GM23338 (cell line): Measurements from ENCODE around the gene DLGAP4.

Experiments
- CREB1 ChIP-seq: fragments of 250-450 bp; sonication (Bioruptor Pico); IDR thresholded peaks from 2 replicates; pipeline ENCODE4 v1.5.0; 2020; ENCODE audit warnings: low read depth, mild to moderate bottlenecking, moderate library complexity
- CTCF ChIP-seq, 2 experiments: fragments of 200-600 bp in 1 of 2; sonication (generic) in 1 of 2; conservative IDR thresholded peaks; 2 replicates each; pipeline versions ENCODE4 v1.5.1 to v1.6.1; 2016 to 2017; ENCODE audit warnings: antibody characterized with exemption in 2 of 2, low read depth in 2 of 2, mild to moderate bottlenecking in 2 of 2, moderate library complexity in 1 of 2
- ETS1 ChIP-seq: IDR thresholded peaks from 2 replicates; pipeline ENCODE4 v1.6.1; 2016; ENCODE audit warnings: antibody characterized with exemption
- EZH2 ChIP-seq: fragments of 200-600 bp; sonication (generic); IDR thresholded peaks from one replicate; pipeline ENCODE4 v1.8.0; 2017; ENCODE audit warnings: antibody characterized with exemption, mild to moderate bottlenecking, low read depth; ENCODE audit not compliant: unreplicated experiment
- EZH2phosphoT487 ChIP-seq: fragments of 200-600 bp; sonication (generic); IDR thresholded peaks from one replicate; pipeline ENCODE4 v1.8.1; 2018; ENCODE audit warnings: antibody characterized with exemption; ENCODE audit not compliant: unreplicated experiment
- JUNB ChIP-seq: IDR thresholded peaks from one replicate; pipeline ENCODE4 v1.6.1; 2016; ENCODE audit warnings: antibody characterized with exemption; ENCODE audit not compliant: unreplicated experiment
- NANOG ChIP-seq: IDR thresholded peaks from 2 replicates; pipeline ENCODE4 v1.6.1; 2016; ENCODE audit warnings: antibody characterized with exemption, borderline replicate concordance
- POLR2AphosphoS5 ChIP-seq: IDR thresholded peaks from 2 replicates; pipeline ENCODE4 v1.6.1; 2016; ENCODE audit warnings: antibody characterized with exemption, low read depth
- STAT1 ChIP-seq: IDR thresholded peaks from one replicate; pipeline ENCODE4 v1.6.1; 2016; ENCODE audit warnings: antibody characterized with exemption; ENCODE audit not compliant: unreplicated experiment
- ZNF114 ChIP-seq: fragments of 250-450 bp; sonication (Bioruptor Pico); IDR thresholded peaks from 2 replicates; pipeline ENCODE4 v1.5.0; 2020; ENCODE audit warnings: mild to moderate bottlenecking, moderate library complexity
- ZNF331 ChIP-seq: fragments of 250-450 bp; sonication (Bioruptor Pico); IDR thresholded peaks from 2 replicates; pipeline ENCODE4 v1.5.0; 2020; ENCODE audit warnings: low read depth, mild to moderate bottlenecking, moderate library complexity
- TF ChIP-seq, protein P1 (sequence below): IDR thresholded peaks from one replicate; pipeline ENCODE4 v1.6.1; 2018; ENCODE audit warnings: antibody characterized with exemption; ENCODE audit not compliant: unreplicated experiment
- TF ChIP-seq, protein P2 (sequence below): fragments of 250-450 bp; sonication (Bioruptor Pico); IDR thresholded peaks from 2 replicates; pipeline ENCODE4 v1.5.0; 2020; ENCODE audit warnings: mild to moderate bottlenecking, moderate library complexity

- TF ChIP-seq EZH2: no peak
- TF ChIP-seq JUNB: no peak
- TF ChIP-seq CTCF (conservative IDR thresholded peaks at IDR 0.05; ENCODE audit: low read depth in 2 of 2): no peak
- no peak for TF ChIP-seq POLR2AphosphoS5
- TF ChIP-seq, protein P1, sequence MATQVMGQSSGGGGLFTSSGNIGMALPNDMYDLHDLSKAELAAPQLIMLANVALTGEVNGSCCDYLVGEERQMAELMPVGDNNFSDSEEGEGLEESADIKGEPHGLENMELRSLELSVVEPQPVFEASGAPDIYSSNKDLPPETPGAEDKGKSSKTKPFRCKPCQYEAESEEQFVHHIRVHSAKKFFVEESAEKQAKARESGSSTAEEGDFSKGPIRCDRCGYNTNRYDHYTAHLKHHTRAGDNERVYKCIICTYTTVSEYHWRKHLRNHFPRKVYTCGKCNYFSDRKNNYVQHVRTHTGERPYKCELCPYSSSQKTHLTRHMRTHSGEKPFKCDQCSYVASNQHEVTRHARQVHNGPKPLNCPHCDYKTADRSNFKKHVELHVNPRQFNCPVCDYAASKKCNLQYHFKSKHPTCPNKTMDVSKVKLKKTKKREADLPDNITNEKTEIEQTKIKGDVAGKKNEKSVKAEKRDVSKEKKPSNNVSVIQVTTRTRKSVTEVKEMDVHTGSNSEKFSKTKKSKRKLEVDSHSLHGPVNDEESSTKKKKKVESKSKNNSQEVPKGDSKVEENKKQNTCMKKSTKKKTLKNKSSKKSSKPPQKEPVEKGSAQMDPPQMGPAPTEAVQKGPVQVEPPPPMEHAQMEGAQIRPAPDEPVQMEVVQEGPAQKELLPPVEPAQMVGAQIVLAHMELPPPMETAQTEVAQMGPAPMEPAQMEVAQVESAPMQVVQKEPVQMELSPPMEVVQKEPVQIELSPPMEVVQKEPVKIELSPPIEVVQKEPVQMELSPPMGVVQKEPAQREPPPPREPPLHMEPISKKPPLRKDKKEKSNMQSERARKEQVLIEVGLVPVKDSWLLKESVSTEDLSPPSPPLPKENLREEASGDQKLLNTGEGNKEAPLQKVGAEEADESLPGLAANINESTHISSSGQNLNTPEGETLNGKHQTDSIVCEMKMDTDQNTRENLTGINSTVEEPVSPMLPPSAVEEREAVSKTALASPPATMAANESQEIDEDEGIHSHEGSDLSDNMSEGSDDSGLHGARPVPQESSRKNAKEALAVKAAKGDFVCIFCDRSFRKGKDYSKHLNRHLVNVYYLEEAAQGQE: no peak
- no peak for TF ChIP-seq EZH2phosphoT487
- TF ChIP-seq ETS1: no peak
- TF ChIP-seq CREB1 (CRISPR knock-in tag): no peak
- TF ChIP-seq, protein P2, sequence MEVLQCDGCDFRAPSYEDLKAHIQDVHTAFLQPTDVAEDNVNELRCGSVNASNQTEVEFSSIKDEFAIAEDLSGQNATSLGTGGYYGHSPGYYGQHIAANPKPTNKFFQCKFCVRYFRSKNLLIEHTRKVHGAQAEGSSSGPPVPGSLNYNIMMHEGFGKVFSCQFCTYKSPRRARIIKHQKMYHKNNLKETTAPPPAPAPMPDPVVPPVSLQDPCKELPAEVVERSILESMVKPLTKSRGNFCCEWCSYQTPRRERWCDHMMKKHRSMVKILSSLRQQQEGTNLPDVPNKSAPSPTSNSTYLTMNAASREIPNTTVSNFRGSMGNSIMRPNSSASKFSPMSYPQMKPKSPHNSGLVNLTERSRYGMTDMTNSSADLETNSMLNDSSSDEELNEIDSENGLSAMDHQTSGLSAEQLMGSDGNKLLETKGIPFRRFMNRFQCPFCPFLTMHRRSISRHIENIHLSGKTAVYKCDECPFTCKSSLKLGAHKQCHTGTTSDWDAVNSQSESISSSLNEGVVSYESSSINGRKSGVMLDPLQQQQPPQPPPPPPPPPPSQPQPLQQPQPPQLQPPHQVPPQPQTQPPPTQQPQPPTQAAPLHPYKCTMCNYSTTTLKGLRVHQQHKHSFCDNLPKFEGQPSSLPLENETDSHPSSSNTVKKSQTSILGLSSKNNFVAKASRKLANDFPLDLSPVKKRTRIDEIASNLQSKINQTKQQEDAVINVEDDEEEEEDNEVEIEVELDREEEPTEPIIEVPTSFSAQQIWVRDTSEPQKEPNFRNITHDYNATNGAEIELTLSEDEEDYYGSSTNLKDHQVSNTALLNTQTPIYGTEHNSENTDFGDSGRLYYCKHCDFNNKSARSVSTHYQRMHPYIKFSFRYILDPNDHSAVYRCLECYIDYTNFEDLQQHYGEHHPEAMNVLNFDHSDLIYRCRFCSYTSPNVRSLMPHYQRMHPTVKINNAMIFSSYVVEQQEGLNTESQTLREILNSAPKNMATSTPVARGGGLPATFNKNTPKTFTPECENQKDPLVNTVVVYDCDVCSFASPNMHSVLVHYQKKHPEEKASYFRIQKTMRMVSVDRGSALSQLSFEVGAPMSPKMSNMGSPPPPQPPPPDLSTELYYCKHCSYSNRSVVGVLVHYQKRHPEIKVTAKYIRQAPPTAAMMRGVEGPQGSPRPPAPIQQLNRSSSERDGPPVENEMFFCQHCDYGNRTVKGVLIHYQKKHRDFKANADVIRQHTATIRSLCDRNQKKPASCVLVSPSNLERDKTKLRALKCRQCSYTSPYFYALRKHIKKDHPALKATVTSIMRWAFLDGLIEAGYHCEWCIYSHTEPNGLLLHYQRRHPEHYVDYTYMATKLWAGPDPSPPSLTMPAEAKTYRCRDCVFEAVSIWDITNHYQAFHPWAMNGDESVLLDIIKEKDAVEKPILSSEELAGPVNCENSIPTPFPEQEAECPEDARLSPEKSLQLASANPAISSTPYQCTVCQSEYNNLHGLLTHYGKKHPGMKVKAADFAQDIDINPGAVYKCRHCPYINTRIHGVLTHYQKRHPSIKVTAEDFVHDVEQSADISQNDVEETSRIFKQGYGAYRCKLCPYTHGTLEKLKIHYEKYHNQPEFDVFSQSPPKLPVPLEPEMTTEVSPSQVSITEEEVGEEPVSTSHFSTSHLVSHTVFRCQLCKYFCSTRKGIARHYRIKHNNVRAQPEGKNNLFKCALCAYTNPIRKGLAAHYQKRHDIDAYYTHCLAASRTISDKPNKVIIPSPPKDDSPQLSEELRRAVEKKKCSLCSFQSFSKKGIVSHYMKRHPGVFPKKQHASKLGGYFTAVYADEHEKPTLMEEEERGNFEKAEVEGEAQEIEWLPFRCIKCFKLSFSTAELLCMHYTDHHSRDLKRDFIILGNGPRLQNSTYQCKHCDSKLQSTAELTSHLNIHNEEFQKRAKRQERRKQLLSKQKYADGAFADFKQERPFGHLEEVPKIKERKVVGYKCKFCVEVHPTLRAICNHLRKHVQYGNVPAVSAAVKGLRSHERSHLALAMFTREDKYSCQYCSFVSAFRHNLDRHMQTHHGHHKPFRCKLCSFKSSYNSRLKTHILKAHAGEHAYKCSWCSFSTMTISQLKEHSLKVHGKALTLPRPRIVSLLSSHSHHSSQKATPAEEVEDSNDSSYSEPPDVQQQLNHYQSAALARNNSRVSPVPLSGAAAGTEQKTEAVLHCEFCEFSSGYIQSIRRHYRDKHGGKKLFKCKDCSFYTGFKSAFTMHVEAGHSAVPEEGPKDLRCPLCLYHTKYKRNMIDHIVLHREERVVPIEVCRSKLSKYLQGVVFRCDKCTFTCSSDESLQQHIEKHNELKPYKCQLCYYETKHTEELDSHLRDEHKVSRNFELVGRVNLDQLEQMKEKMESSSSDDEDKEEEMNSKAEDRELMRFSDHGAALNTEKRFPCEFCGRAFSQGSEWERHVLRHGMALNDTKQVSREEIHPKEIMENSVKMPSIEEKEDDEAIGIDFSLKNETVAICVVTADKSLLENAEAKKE (CRISPR knock-in tag): no peak
- TF ChIP-seq ZNF331 (CRISPR knock-in tag): no peak
- TF ChIP-seq ZNF114: no peak
- TF ChIP-seq STAT1: no peak
- TF ChIP-seq NANOG: no peak
Observed at GRCh38 chr20:36550790-36551299, 244.7 kb downstream of the DLGAP4 start.
